Neuronal stem cell (in vitro differentiated cells): ENCODE data around the gene LTB4R.

ENCODE experiments used
- DNase-seq: peaks from one replicate; pipeline ENCODE4 v3.0.0-alpha.2; 2013; ENCODE audit warnings: low spot score
- H2AFZ ChIP-seq: one replicate; pipeline ENCODE4 v1.6.1; 2013; ENCODE audit warnings: mild to moderate bottlenecking, low read length, inconsistent platforms
- H2AK5ac ChIP-seq: 2 replicates; pipeline ENCODE4 v1.6.1; 2013; ENCODE audit warnings: low read depth, mild to moderate bottlenecking, inconsistent platforms, low read length, moderate library complexity, mixed read lengths
- H2BK120ac ChIP-seq: 2 replicates; pipeline ENCODE4 v1.6.1; 2013; ENCODE audit warnings: low read depth, mild to moderate bottlenecking, inconsistent platforms, low read length, moderate library complexity, mixed read lengths
- H2BK12ac ChIP-seq: one replicate; pipeline ENCODE4 v1.6.1; 2013; ENCODE audit warnings: low read length, inconsistent platforms
- H2BK15ac ChIP-seq: 2 replicates; pipeline ENCODE4 v1.6.1; 2013; ENCODE audit warnings: mild to moderate bottlenecking, low read length, inconsistent platforms, mixed read lengths
- H2BK5ac ChIP-seq: one replicate; pipeline ENCODE4 v1.6.1; 2013; ENCODE audit warnings: inconsistent platforms, mild to moderate bottlenecking, low read length, moderate library complexity
- H3K14ac ChIP-seq: one replicate; pipeline ENCODE4 v1.6.1; 2013; ENCODE audit warnings: low read length, inconsistent platforms
- H3K18ac ChIP-seq: 2 replicates; pipeline ENCODE4 v1.6.1; 2013; ENCODE audit warnings: low read length, inconsistent platforms
- H3K23ac ChIP-seq: 2 replicates; pipeline ENCODE4 v1.6.1; 2013; ENCODE audit warnings: low read depth, mild to moderate bottlenecking, mixed read lengths, low read length, inconsistent platforms; ENCODE audit not compliant: poor library complexity
- H3K27ac ChIP-seq: replicated peaks from 3 replicates; pipeline ENCODE4 v1.5.1; 2013; ENCODE audit warnings: low read length, inconsistent platforms
- H3K27me3 ChIP-seq, 3 experiments: 2 replicates each; pipeline ENCODE4 v1.6.1; 2013; ENCODE audit warnings: low read length in 3 of 3, mild to moderate bottlenecking in 2 of 3, inconsistent platforms in 1 of 3, low read depth in 1 of 3, mixed read lengths in 1 of 3, moderate library complexity in 1 of 3; ENCODE audit not compliant: control insufficient read depth in 3 of 3, insufficient read depth in 3 of 3
- H3K36me3 ChIP-seq, 2 donors: replicated peaks in 1 of 2; 2 replicates each; pipeline ENCODE4 v1.6.1; 2013; ENCODE audit warnings: low read length in 2 of 2; ENCODE audit not compliant: control insufficient read depth in 2 of 2, insufficient read depth in 2 of 2
- H3K4ac ChIP-seq: 2 replicates; pipeline ENCODE4 v1.6.1; 2013; ENCODE audit warnings: inconsistent platforms, mild to moderate bottlenecking, low read length, moderate library complexity
- H3K4me1 ChIP-seq, 2 donors: 1 replicate in 1 of 2; 2 replicates in 1 of 2; pipeline ENCODE4 v1.6.1; 2013; ENCODE audit warnings: low read length in 2 of 2, low read depth in 1 of 2; ENCODE audit not compliant: control insufficient read depth in 2 of 2, insufficient read depth in 1 of 2
- H3K4me2 ChIP-seq: one replicate; pipeline ENCODE4 v1.6.1; 2013; ENCODE audit warnings: mild to moderate bottlenecking, low read length, inconsistent platforms; ENCODE audit not compliant: insufficient read depth, poor library complexity, severe bottlenecking
- H3K4me3 ChIP-seq, 2 donors: 2 replicates each; pipeline ENCODE4 v1.5.1; 2013; ENCODE audit warnings: low read length in 2 of 2, mild to moderate bottlenecking in 2 of 2, inconsistent platforms in 1 of 2, moderate library complexity in 1 of 2
- H3K79me1 ChIP-seq: one replicate; pipeline ENCODE4 v1.6.1; 2013; ENCODE audit warnings: low read depth, mild to moderate bottlenecking, inconsistent platforms, low read length, moderate library complexity
- H3K9ac ChIP-seq: one replicate; pipeline ENCODE4 v1.6.1; 2013; ENCODE audit warnings: mild to moderate bottlenecking, low read depth, low read length, inconsistent platforms; ENCODE audit not compliant: poor library complexity
- H3K9me3 ChIP-seq, 2 donors: replicated peaks in 1 of 2; 2 replicates each; pipeline versions ENCODE3 to v1.6.1; 2013; ENCODE audit warnings: low read length in 2 of 2, mild to moderate bottlenecking in 2 of 2, inconsistent platforms in 1 of 2, low read depth in 1 of 2, mixed read lengths in 1 of 2, moderate library complexity in 1 of 2; ENCODE audit not compliant: control insufficient read depth in 2 of 2, insufficient read depth in 1 of 2
- H4K8ac ChIP-seq: one replicate; pipeline ENCODE4 v1.6.1; 2013; ENCODE audit warnings: low read depth, mild to moderate bottlenecking, inconsistent platforms, low read length, moderate library complexity
- H4K91ac ChIP-seq: one replicate; pipeline ENCODE4 v1.6.1; 2013; ENCODE audit warnings: low read length, low read depth, mild to moderate bottlenecking, inconsistent platforms; ENCODE audit not compliant: poor library complexity
- WGBS, 2 donors: extraction: QIAGEN DNeasy Blood & Tissue Kit; methylation state at CpG; one replicate each; pipeline ENCODE4 v1.1.7; 2013; ENCODE audit warnings: missing lambda C conversion rate in 2 of 2, mixed read lengths in 1 of 2; ENCODE audit not compliant: insufficient read length in 2 of 2, insufficient replicate concordance in 1 of 2; ENCODE audit errors: extremely low coverage in 2 of 2; 5-methylcytosine and 5-hydroxymethylcytosine counted together

Gene LTB4R

DNA sequence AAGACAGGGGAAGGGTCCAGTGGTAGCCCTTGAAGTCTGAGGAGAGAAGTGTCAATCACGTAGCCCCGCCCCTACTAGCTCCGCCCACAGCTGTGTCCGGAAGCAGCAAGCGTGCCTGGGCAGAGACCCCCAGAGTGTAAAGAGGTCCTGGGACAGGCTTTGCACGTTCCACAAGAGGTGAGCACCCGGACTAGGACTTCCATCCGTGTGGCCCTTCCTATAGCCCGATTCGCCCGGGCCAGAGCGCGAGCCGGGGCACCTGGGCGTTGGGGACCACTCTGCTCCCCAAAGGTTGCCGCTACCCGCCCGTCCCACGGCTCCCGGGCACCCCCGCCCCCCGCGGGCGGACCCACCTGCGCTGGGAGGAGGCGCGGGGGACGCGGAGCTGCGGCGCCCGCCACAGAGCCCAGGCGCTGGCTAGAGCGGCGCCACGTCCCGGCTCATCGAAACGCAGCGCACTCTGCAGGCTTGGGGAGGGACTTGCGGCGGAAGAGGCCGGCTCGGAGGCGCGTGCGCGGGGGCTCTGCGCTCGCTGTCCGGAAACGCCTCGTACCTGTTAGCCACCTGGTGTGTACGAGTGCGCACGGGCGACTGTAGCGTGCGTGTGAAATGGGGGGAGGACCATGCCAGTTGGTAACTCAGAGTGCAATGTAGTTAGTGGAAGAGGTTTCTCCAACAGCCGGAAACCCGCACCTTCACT lies 40.0 kb upstream of the LTB4R start, which contains the start of gene RABGGTA:
TSS of gene RABGGTA (minus strand) at position 464 of the 700 bp plus-strand sequence. CDS start 482 bp downstream, outside the sequence.
- peaks cover 6 to 15% of the 10 kb centered on the region in 2 donors for H3K36me3 ChIP-seq
- no peaks in the 10 kb centered on the region for H3K27me3 ChIP-seq
- no peak within 1 kb of the TSS for H3K4ac ChIP-seq
- H4K91ac ChIP-seq: no peak within 1 kb of the TSS
- H3K4me1 ChIP-seq: peaks cover 4 to 6% of the 10 kb centered on the region in 2 donors
- peak within 1 kb of the TSS; percentile 99 for H3K18ac ChIP-seq
- no peak within 1 kb of the TSS for H4K8ac ChIP-seq
- H2AFZ ChIP-seq: peak within 1 kb of the TSS; percentile 93
- peak within 1 kb of the TSS; percentile 68 for H3K4me2 ChIP-seq
- peak; percentile 90 for DNase-seq
- peak within 1 kb of the TSS; percentile 71 to 93 for H3K4me3 ChIP-seq
- no peaks in the 10 kb centered on the region for H3K79me1 ChIP-seq
- peaks cover 0 to 1% of the 10 kb centered on the region in 2 donors for H3K9me3 ChIP-seq
- H3K27ac ChIP-seq: peak within 1 kb of the TSS; percentile 90
- H2BK15ac ChIP-seq: no peak within 1 kb of the TSS
- no peak within 1 kb of the TSS for H2BK12ac ChIP-seq
- no peak within 1 kb of the TSS for H3K14ac ChIP-seq
- peak within 1 kb of the TSS; percentile 88 for H2BK120ac ChIP-seq
- peak within 1 kb of the TSS; percentile 88 for H2BK5ac ChIP-seq
- whole genome bisulfite sequencing, 2 donors: no CpG with 5 or more reads among the region's 61 CpGs
- H3K9ac ChIP-seq: peak within 1 kb of the TSS; percentile 91
- H3K23ac ChIP-seq: peak within 1 kb of the TSS; percentile 77
- H2AK5ac ChIP-seq: peak within 1 kb of the TSS; percentile 10

- peaks cover 0 to 1% of the 10 kb centered on the region in 2 donors for H3K9me3 ChIP-seq
- H3K23ac ChIP-seq: peak overlapping the region; percentile 77
- no peak overlapping the region for H2BK5ac ChIP-seq
- H3K27me3 ChIP-seq: no peaks in the 10 kb centered on the region
- H3K79me1 ChIP-seq: no peaks in the 10 kb centered on the region
- H2BK15ac ChIP-seq: no peak overlapping the region
- no peak overlapping the region for H3K4me2 ChIP-seq
- no CpG with 5 or more reads among the region's 3 CpGs for WGBS, 2 donors
- H3K4me1 ChIP-seq: peaks cover 4 to 6% of the 10 kb centered on the region in 2 donors
- H3K36me3 ChIP-seq: peaks cover 2 to 10% of the 10 kb centered on the region in 2 donors
- H3K27ac ChIP-seq: no peak overlapping the region
- no peak overlapping the region for H4K8ac ChIP-seq
- peak overlapping the region; percentile 71 to 93 for H3K4me3 ChIP-seq
- no peak overlapping the region for H3K14ac ChIP-seq
- peak overlapping the region; percentile 93 for H2AFZ ChIP-seq
- DNase-seq: no peak
- no peak overlapping the region for H2BK120ac ChIP-seq
- no peak overlapping the region for H2BK12ac ChIP-seq
- H4K91ac ChIP-seq: no peak overlapping the region
- H2AK5ac ChIP-seq: peak overlapping the region; percentile 10
- peak overlapping the region; percentile 87 for H3K9ac ChIP-seq
- H3K4ac ChIP-seq: no peak overlapping the region
- H3K18ac ChIP-seq: peak overlapping the region; percentile 67
Measured at GRCh38 chr14:24271834-24272263, 39.5 kb upstream of the LTB4R start.

DNA sequence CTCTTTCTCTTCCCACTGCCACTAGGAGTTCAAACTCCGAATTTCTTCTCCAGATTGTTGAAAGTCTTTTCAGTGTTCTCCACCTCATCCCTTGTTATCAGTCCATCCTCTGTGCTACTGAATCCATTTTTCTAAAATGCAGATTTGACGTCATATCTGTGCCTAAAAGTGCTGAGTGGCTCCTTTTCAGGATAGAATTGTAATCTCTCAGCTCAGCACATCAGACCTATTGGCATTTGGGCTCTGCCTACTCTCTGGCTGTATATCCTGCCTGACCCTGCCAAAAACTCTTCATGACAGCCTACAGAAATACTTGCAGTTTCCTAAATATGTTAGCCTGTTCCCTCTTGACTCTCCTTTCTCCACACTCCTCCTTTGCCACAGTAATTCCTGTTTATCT lies 38.8 kb upstream of the LTB4R start:
- H3K4me1 ChIP-seq: peaks cover 4 to 6% of the 10 kb centered on the region in 2 donors
- H3K9ac ChIP-seq: no peak overlapping the region
- no peaks in the 10 kb centered on the region for H3K79me1 ChIP-seq
- no CpG with 5 or more reads among the region's 2 CpGs for WGBS, 2 donors
- H3K36me3 ChIP-seq: peaks cover 0 to 6% of the 10 kb centered on the region in 2 donors
- no peak overlapping the region for H2BK12ac ChIP-seq
- no peak overlapping the region for H2AFZ ChIP-seq
- no peak for DNase-seq
- H3K4me3 ChIP-seq: no peak overlapping the region
- H2BK5ac ChIP-seq: no peak overlapping the region
- H3K4me2 ChIP-seq: no peak overlapping the region
- H3K4ac ChIP-seq: no peak overlapping the region
- H4K8ac ChIP-seq: no peak overlapping the region
- H4K91ac ChIP-seq: no peak overlapping the region
- no peaks in the 10 kb centered on the region for H3K27me3 ChIP-seq
- H3K18ac ChIP-seq: no peak overlapping the region
- no peak overlapping the region for H2BK15ac ChIP-seq
- H2AK5ac ChIP-seq: no peak overlapping the region
- no peak overlapping the region for H3K14ac ChIP-seq
- H3K27ac ChIP-seq: no peak overlapping the region
- peaks cover 0 to 1% of the 10 kb centered on the region in 2 donors for H3K9me3 ChIP-seq
- H2BK120ac ChIP-seq: no peak overlapping the region
- H3K23ac ChIP-seq: no peak overlapping the region

- H3K27ac ChIP-seq: no peak overlapping the region
- H3K36me3 ChIP-seq: peaks cover 0 to 4% of the 10 kb centered on the region in 2 donors
- DNase-seq: no peak
- no peak overlapping the region for H4K8ac ChIP-seq
- no peak overlapping the region for H3K9ac ChIP-seq
- H2AFZ ChIP-seq: no peak overlapping the region
- H3K4me2 ChIP-seq: no peak overlapping the region
- no peak overlapping the region for H2BK15ac ChIP-seq
- no peak overlapping the region for H4K91ac ChIP-seq
- no peaks in the 10 kb centered on the region for H3K27me3 ChIP-seq
- H3K4me1 ChIP-seq: peaks cover 4 to 6% of the 10 kb centered on the region in 2 donors
- H3K18ac ChIP-seq: no peak overlapping the region
- no peak overlapping the region for H3K14ac ChIP-seq
- H3K4me3 ChIP-seq: no peak overlapping the region
- H3K79me1 ChIP-seq: no peaks in the 10 kb centered on the region
- no peak overlapping the region for H2BK120ac ChIP-seq
- no peak overlapping the region for H3K23ac ChIP-seq
- H2AK5ac ChIP-seq: no peak overlapping the region
- no peak overlapping the region for H2BK5ac ChIP-seq
- WGBS, 2 donors: no CpG with 5 or more reads among the region's 3 CpGs
- no peak overlapping the region for H3K4ac ChIP-seq
- H3K9me3 ChIP-seq: peaks cover 0 to 1% of the 10 kb centered on the region in 2 donors
- no peak overlapping the region for H2BK12ac ChIP-seq
Measured at GRCh38 chr14:24273422-24273998, 37.8 kb upstream of the LTB4R start.
